22Rv1 (cell line): ENCODE measurements around the gene ARID3A.

Source experiments
- CTCF ChIP-seq: fragments of 450-650 bp; IDR thresholded peaks from 2 replicates; pipeline ENCODE4 v1.5.1; 2017; ENCODE audit warnings: mild to moderate bottlenecking
- ZFX ChIP-seq: fragments of 450-650 bp; IDR thresholded peaks from 2 replicates; pipeline ENCODE4 v1.6.1; 2017; ENCODE audit warnings: antibody characterized with exemption, borderline replicate concordance

- TF ChIP-seq CTCF (no peak), ZFX (no peak)
Observed at GRCh38 chr19:998064-998463, 72.2 kb downstream of the ARID3A start.
